ENCODE data around the gene CAMTA1.

DNA sequence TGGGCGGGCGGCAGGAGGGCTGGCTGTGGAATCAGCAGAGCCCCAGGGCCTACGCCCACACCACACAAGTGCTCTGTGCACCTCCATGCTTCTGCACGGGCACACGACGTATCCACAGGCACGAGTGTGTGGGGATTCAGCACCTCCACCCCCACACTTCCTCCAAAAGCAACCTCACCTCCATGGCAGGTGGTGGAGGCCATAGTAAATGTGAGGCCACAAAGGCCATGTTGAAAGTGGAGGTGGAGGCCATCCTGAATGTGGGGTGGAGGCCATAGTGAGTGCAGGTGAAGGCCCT, 860.4 kb downstream of the CAMTA1 start:
- TF ChIP-seq CTCF (IDR thresholded peaks at IDR 0.05; ENCODE audit: poor library complexity): no peak
- no peak for TF ChIP-seq EZH2phosphoT487 (IDR thresholded peaks at IDR 0.05; ENCODE audit: low read depth, severe bottlenecking, unreplicated experiment)

Measured in hepatocyte (in vitro differentiated cells).